Left lobe of liver (tissue), 2 donors: ENCODE data around the gene RYR1. TPM values are rescaled to one million over a fixed set of nuclear protein-coding genes. Genes with fewer than 3 reads are reported as not detected.
A peak's percentile ranks its signal among the peaks of the same experiment; 100 is the strongest.

Source experiments
- ATAC-seq: fragments of 200-7000 bp; cut with Tn5 transposase; one replicate; pipeline ENCODE4 v1.9.1; 2020; ENCODE audit warnings: mild to moderate bottlenecking, moderate library complexity
- DNase-seq: peaks from one replicate; pipeline ENCODE4 v3.0.0-alpha.2; 2020; ENCODE audit warnings: low spot score
- total RNA-seq: library from RNA; stranded (reverse); gene quantifications from one replicate; pipeline ENCODE4 v1.2.1, GENCODE V29; 2021
- donor health status: DM: no; HTN: no; CAD: no; lungs with moderate emphysema.
- donor health status: DM: no; HTN: yes; CAD: no.

RYR1 gene
- total RNA-seq, 1 donor from 2014 or later = 0.68 TPM

GRCh38 chr19:38632476-38633213, 199.2 kb downstream of the RYR1 start:
- DNase-seq (no peak), ATAC-seq (no peak)

- peak; percentile 91 for ATAC-seq
Measured at GRCh38 chr19:38634757-38635482, 201.4 kb downstream of the RYR1 start.

GRCh38 chr19:38635483-38636399, 202.2 kb downstream of the RYR1 start:
- ATAC-seq = no peak
- no peak for DNase-seq

More at GRCh38 chr19:38634757-38635482, 201.4 kb downstream of the RYR1 start:
- DNase-seq = peak; percentile 72

Other genes with a start within 250 kb of the RYR1 start
- not detected for gene DPF1, start 209.5 kb upstream of the RYR1 start, total RNA-seq
- gene PPP1R14A, start 177.3 kb upstream of the RYR1 start, total RNA-seq = 3.9 TPM
- gene SPINT2, start 169.1 kb upstream of the RYR1 start, total RNA-seq = 7.3 TPM
- gene C19orf33, start 129.4 kb upstream of the RYR1 start, total RNA-seq = 0.40 TPM
- gene YIF1B, start 117.7 kb upstream of the RYR1 start, total RNA-seq = 41.7 TPM
- 1.4 TPM for gene KCNK6, start 113.8 kb upstream of the RYR1 start, total RNA-seq
- gene CATSPERG, start 97.9 kb upstream of the RYR1 start, total RNA-seq = 4.0 TPM
- gene PSMD8, start 59.1 kb upstream of the RYR1 start, total RNA-seq = 62.5 TPM
- not detected for gene GGN, start 45.7 kb upstream of the RYR1 start, total RNA-seq
- gene SPRED3, start 45.0 kb upstream of the RYR1 start, total RNA-seq = 0.30 TPM
- 8.7 TPM for gene FAM98C, start 30.6 kb upstream of the RYR1 start, total RNA-seq
- gene RASGRP4, start 7.5 kb upstream of the RYR1 start, total RNA-seq = 1.0 TPM
- gene MAP4K1, start 184.3 kb downstream of the RYR1 start, total RNA-seq = 3.5 TPM
- gene EIF3K, start 185.5 kb downstream of the RYR1 start, total RNA-seq = 106 TPM
- 156 TPM for gene ACTN4, start 214.0 kb downstream of the RYR1 start, total RNA-seq